ENCODE measurements around the gene ARHGAP22.

The ARHGAP22 gene

GRCh38 chr10:48418189-48418788 is 186.6 kb downstream of the ARHGAP22 start:
- DNase-seq (ENCODE audit: low spot score), result no peak

- DNase-seq (ENCODE audit: low spot score), result no peak
These were observed 187.5 kb downstream of the ARHGAP22 start for GRCh38 chr10:48417374-48417773.

- DNase-seq (ENCODE audit: low spot score), result no peak
These were observed 188.2 kb downstream of the ARHGAP22 start for GRCh38 chr10:48416584-48417232.

GRCh38 chr10:48414778-48415177 is 190.1 kb downstream of the ARHGAP22 start:
- DNase-seq (ENCODE audit: low spot score), result no peak

GRCh38 chr10:48414160-48414559 is 190.7 kb downstream of the ARHGAP22 start:
- no peak for DNase-seq (ENCODE audit: low spot score)

GRCh38 chr10:48412933-48413332 is 191.9 kb downstream of the ARHGAP22 start:
- no peak for DNase-seq (ENCODE audit: low spot score)

GRCh38 chr10:48412081-48412480 is 192.8 kb downstream of the ARHGAP22 start:
- no peak for DNase-seq (ENCODE audit: low spot score)

GRCh38 chr10:48411510-48411909 is 193.4 kb downstream of the ARHGAP22 start:
- DNase-seq (ENCODE audit: low spot score), result no peak

GRCh38 chr10:48410503-48410902 is 194.4 kb downstream of the ARHGAP22 start:
- no peak for DNase-seq (ENCODE audit: low spot score)

GRCh38 chr10:48406658-48407057 is 198.2 kb downstream of the ARHGAP22 start:
- no peak for DNase-seq (ENCODE audit: low spot score)

GRCh38 chr10:48406204-48406603 is 198.7 kb downstream of the ARHGAP22 start:
- no peak for DNase-seq (ENCODE audit: low spot score)

- DNase-seq (ENCODE audit: low spot score), result no peak
These were observed 200.2 kb downstream of the ARHGAP22 start for GRCh38 chr10:48404646-48405045.

- no peak for DNase-seq (ENCODE audit: low spot score)
These were observed 204.0 kb downstream of the ARHGAP22 start for GRCh38 chr10:48400850-48401220.

- DNase-seq (ENCODE audit: low spot score), result no peak
These were observed 204.6 kb downstream of the ARHGAP22 start for GRCh38 chr10:48400129-48400849.

- DNase-seq (ENCODE audit: low spot score), result no peak
These were observed 205.3 kb downstream of the ARHGAP22 start for GRCh38 chr10:48399551-48399950.

- no peak for DNase-seq (ENCODE audit: low spot score)
These were observed 205.8 kb downstream of the ARHGAP22 start for GRCh38 chr10:48399056-48399541.

- no peak for DNase-seq (ENCODE audit: low spot score)
These were observed 206.6 kb downstream of the ARHGAP22 start for GRCh38 chr10:48398261-48398660.
